Transverse colon (tissue), 4 donors: ENCODE measurements around the gene TMEM238. TPM values are rescaled to one million over a fixed set of nuclear protein-coding genes. Genes with fewer than 3 reads are reported as not detected.

Experiments used
- DNase-seq: peaks from one replicate; pipeline ENCODE4 v3.0.0-alpha.2; 2019
- H3K27ac ChIP-seq, 4 donors: fragments of 200-600 bp; sonication (generic); 2 replicates each; pipeline ENCODE4 v1.5.1; 2016 to 2018; ENCODE audit warnings: inconsistent platforms in 4 of 4
- H3K27me3 ChIP-seq: fragments of 200-600 bp; sonication (generic); 2 replicates; pipeline ENCODE4 v1.5.1; 2017; ENCODE audit warnings: inconsistent platforms
- H3K36me3 ChIP-seq, 4 donors: fragments of 200-600 bp; sonication (generic); 2 replicates each; pipeline ENCODE4 v1.5.1; 2017 to 2019; ENCODE audit warnings: inconsistent platforms in 4 of 4
- H3K4me1 ChIP-seq, 4 donors: fragments of 200-600 bp; sonication (generic); 2 replicates each; pipeline ENCODE4 v1.5.1; 2017 to 2020; ENCODE audit warnings: inconsistent platforms in 4 of 4
- H3K4me3 ChIP-seq, 4 donors: fragments of 200-600 bp; sonication (generic); 1 replicate in 1 of 4; 2 replicates in 3 of 4; pipeline versions ENCODE4 v1.5.1 to v1.6.1; 2017 to 2019; ENCODE audit warnings: inconsistent platforms in 4 of 4
- H3K9me3 ChIP-seq, 2 donors: fragments of 200-600 bp; sonication (generic); 2 replicates each; pipeline ENCODE4 v1.5.1; 2017 to 2019; ENCODE audit warnings: inconsistent platforms in 2 of 2
- EP300 ChIP-seq: sonication (generic); formaldehyde crosslinking; IDR thresholded peaks from one replicate; pipeline ENCODE4 v1.6.1; 2017; ENCODE audit warnings: antibody characterized with exemption, low read depth
- POLR2A ChIP-seq: fragments of 450-650 bp; IDR thresholded peaks from one replicate; pipeline ENCODE4 v1.6.1; 2016; ENCODE audit warnings: antibody characterized with exemption, mild to moderate bottlenecking, moderate library complexity
- POLR2AphosphoS5 ChIP-seq, 3 donors: sonication (generic); formaldehyde crosslinking; IDR thresholded peaks; one replicate each; pipeline ENCODE4 v1.6.1; 2016; ENCODE audit warnings: antibody characterized with exemption in 3 of 3
- WGBS, 2 donors: methylation state at CpG; one replicate each; pipeline ENCODE4 v1.1.5; 2018; ENCODE audit warnings: low coverage in 1 of 2; 5-methylcytosine and 5-hydroxymethylcytosine counted together
- in situ Hi-C, 4 donors: fragments of 200-750 bp; cut with MboI; loops; one replicate each; pipeline versions ENCODE4 v1.15.0 to v1.15.1; 2017; ENCODE audit warnings: low sequenced_read_pairs in 3 of 4, low pct_ligation_motif_present in 1 of 4, low pct_unique_long_range_greater_than_20kb in 1 of 4
- intact Hi-C: fragments of 100-400 bp; cut with DNase I; formaldehyde crosslinking; loops from one replicate; pipeline ENCODE4 v1.15.1; 2023; ENCODE audit warnings: low total_unique reads
- total RNA-seq, 4 donors: library from RNA; depleted of rRNA; stranded (reverse); fragments of >200 nt; gene quantifications; one replicate each; pipeline ENCODE4 v1.1.0, GENCODE V29; 2016
- TF ChIP-seq, protein P1 (sequence below), 5 experiments: fragments of 200-600 bp in 3 of 5; fragments of 450-650 bp in 2 of 5; sonication (generic) in 3 of 5; IDR thresholded peaks; 1 replicate in 2 of 5; 2 replicates in 3 of 5; pipeline ENCODE4 v1.5.1; 2016 to 2017; ENCODE audit warnings: antibody characterized with exemption in 5 of 5, inconsistent platforms in 3 of 5, mild to moderate bottlenecking in 2 of 5, moderate library complexity in 1 of 5

Gene TMEM238
- total RNA-seq, 4 donors from 2014 or later = 12.0 to 199 (median 42.5) TPM

DNA sequence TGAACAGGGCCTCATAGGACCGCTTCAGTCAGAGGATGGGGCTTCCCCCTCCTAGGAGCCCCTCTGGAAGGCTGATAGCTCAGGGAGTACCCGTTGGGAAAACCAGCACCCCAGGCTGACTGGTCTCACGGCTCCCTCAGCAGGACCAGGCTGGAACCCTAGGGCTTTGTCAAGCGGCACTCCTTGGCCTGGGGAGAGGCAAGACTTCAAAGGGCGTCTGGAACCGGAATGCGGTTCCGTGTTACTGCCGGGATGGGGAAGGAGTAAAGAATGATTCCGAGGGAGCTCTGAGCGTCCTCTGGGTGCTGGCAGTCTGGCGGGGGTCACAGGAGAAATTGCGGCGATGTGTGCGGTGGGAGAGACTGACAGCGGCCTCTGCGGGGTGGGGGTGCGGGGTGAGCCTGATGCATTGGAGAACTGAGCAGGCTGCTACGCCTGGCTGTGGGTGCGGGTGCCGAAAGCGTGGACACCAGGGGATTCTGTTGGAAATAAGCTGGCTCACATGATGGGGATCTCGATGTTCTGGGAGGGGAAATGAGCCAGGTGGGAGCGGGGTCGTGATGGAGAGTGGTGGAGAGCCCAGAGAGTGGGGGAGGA is 31.4 kb downstream of the TMEM238 start:
- in situ Hi-C loops = no loop called here
- intact Hi-C loops = no loop called here
- H3K4me3 ChIP-seq = no peak overlapping the region
- WGBS, 2 donors = 56 to 69% methylated on average over 13 to 24 of the region's 25 CpGs
- H3K27ac ChIP-seq = no peak overlapping the region
- no peak for DNase-seq
- no peaks in the 10 kb centered on the region for H3K36me3 ChIP-seq
- peaks cover 63% of the 10 kb centered on the region for H3K27me3 ChIP-seq
- no peak for TF ChIP-seq POLR2A
- TF ChIP-seq POLR2AphosphoS5 (IDR thresholded peaks at IDR 0.05) = no peak
- TF ChIP-seq EP300 = no peak
- TF ChIP-seq, protein P1, sequence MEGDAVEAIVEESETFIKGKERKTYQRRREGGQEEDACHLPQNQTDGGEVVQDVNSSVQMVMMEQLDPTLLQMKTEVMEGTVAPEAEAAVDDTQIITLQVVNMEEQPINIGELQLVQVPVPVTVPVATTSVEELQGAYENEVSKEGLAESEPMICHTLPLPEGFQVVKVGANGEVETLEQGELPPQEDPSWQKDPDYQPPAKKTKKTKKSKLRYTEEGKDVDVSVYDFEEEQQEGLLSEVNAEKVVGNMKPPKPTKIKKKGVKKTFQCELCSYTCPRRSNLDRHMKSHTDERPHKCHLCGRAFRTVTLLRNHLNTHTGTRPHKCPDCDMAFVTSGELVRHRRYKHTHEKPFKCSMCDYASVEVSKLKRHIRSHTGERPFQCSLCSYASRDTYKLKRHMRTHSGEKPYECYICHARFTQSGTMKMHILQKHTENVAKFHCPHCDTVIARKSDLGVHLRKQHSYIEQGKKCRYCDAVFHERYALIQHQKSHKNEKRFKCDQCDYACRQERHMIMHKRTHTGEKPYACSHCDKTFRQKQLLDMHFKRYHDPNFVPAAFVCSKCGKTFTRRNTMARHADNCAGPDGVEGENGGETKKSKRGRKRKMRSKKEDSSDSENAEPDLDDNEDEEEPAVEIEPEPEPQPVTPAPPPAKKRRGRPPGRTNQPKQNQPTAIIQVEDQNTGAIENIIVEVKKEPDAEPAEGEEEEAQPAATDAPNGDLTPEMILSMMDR (IDR thresholded peaks at IDR 0.05) = no peak
- H3K9me3 ChIP-seq = no peaks in the 10 kb centered on the region
- H3K4me1 ChIP-seq = peaks cover 17 to 39% (median 19%) of the 10 kb centered on the region in 4 donors

DNA sequence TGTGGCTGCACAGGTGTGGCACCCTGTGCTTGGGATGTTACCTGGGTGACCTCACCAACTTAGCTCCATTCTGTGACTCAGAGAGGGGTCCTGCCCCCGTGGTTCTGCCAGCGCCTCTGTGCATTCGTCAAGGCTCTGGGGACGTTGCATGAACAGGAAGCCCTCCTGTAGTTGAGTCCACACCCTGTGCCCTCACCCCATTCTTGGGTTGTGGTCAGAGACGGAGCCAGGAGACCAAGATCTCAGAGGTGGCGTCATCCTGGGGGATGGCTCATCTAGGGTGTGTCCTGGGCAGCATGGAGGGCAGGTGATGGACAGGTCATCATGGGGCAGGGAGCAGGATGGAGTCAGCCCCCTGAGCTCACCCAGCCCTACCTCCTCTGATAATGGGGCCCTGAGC is 32.1 kb downstream of the TMEM238 start:
- H3K36me3 ChIP-seq = peaks cover 0 to 3% (median 0%) of the 10 kb centered on the region in 4 donors
- peaks cover 17 to 39% (median 19%) of the 10 kb centered on the region in 4 donors for H3K4me1 ChIP-seq
- in situ Hi-C loops (no loop called here), intact Hi-C loops (no loop called here)
- WGBS, 2 donors = 85% methylated on average over 6 of the region's 6 CpGs; no CpG with 5 or more reads in 1 of the 2 donors
- no peak for DNase-seq
- TF ChIP-seq POLR2AphosphoS5 (IDR thresholded peaks at IDR 0.05) (no peak), EP300 (no peak), POLR2A (no peak)
- TF ChIP-seq, protein P1 (IDR thresholded peaks at IDR 0.05) = no peak
- no peak overlapping the region for H3K4me3 ChIP-seq
- peaks cover 60% of the 10 kb centered on the region for H3K27me3 ChIP-seq
- H3K27ac ChIP-seq = no peak overlapping the region
- no peaks in the 10 kb centered on the region for H3K9me3 ChIP-seq

DNA sequence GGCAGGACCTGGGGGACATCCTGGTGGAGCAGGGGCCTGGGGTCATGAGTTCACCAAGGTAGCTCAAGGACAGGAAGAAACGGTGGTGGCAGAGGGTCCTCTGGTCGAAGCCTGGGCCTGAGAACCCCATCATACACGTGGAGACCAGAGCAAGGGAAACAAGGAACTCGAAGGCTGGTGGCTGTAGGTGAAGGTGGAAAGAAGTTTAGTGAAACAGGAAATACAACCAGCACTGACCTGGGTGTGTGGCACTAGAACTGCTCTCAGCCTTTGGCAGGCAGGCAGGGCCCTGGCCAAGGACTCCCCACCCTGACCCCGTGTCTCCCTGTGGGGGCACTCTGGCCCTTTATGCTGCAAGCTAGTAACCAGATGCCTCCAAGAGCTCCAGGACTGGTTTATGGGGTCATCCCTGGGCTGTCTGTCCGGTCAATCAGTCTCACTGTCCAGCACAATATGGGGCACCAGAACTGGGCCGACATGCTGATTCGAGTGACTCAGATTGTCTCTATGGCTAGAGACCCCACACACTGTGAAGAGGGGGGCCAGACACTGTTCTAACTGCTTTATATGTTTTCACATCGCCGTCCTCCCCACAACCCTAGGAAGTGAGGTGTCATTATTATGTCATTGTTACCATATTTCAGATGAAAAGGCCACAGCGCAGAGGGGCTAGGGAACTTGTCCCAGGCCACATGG is 33.3 kb downstream of the TMEM238 start:
- intact Hi-C loops (no loop called here), in situ Hi-C loops (no loop called here)
- peaks cover 47% of the 10 kb centered on the region for H3K27me3 ChIP-seq
- H3K4me1 ChIP-seq = peaks cover 17 to 44% (median 23%) of the 10 kb centered on the region in 4 donors
- H3K9me3 ChIP-seq = no peaks in the 10 kb centered on the region
- no peak overlapping the region for H3K27ac ChIP-seq
- WGBS, 2 donors = 53 to 55% methylated on average over 5 to 11 of the region's 11 CpGs
- no peak overlapping the region for H3K4me3 ChIP-seq
- H3K36me3 ChIP-seq = peaks cover 0 to 4% (median 0%) of the 10 kb centered on the region in 4 donors
- TF ChIP-seq POLR2AphosphoS5 (IDR thresholded peaks at IDR 0.05) (no peak), POLR2A (no peak), EP300 (no peak)
- TF ChIP-seq, protein P1 (IDR thresholded peaks at IDR 0.05) = no peak
- DNase-seq = no peak

DNA sequence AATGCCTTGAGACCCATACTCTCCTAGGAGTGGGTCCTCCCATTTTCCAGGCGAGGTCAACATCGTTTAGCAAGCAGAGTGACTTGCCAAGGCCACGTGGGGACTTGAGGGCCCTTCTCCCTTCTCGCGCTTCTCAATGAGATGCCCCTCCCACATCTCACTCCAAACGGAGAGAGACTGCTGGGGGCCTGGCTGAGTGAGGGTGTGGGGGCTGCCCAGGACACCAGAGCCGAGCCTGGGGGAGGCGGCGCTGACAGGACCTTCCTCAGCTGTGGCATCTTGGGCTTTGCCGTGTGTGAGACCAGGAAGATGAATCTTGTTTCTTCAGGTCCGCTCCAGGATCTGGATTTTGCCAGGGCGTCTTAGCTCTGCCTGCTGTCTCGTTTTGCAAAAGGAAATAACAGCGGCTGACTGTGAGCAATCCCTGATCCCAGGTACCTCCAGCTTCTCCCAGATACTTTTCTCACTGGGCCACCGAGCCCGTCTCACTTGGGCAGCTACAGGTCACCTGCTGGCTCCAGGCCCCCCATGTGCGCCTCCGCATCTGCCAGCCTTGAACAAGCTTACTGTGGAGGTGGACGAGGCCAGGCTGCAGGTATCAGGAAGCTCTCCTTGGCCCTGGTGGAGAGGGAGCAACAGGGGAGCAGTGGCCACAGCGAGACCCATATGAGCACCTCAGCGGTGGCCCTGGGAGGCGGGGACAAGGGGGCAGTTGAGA is 35.6 kb downstream of the TMEM238 start:
- in situ Hi-C loops = no loop called here
- intact Hi-C loops = no loop called here
- Histone ChIP-seq H3K9me3 (no peaks in the 10 kb centered on the region), H3K4me3 (no peak overlapping the region), H3K36me3 (peaks cover 0 to 4% (median 0%) of the 10 kb centered on the region in 4 donors), H3K4me1 (peaks cover 4 to 27% (median 17%) of the 10 kb centered on the region in 4 donors), H3K27me3 (peaks cover 24% of the 10 kb centered on the region), H3K27ac (no peak overlapping the region)
- 74% methylated on average over 22 of the region's 22 CpGs; no CpG with 5 or more reads in 1 of the 2 donors for WGBS, 2 donors
- DNase-seq = no peak
- TF ChIP-seq POLR2AphosphoS5 (IDR thresholded peaks at IDR 0.05) = no peak
